HUES48 (cell line): ENCODE measurements around the gene MAP3K7CL.

Experiments used
- H3K27ac ChIP-seq: one replicate; pipeline ENCODE4 v1.7.0; 2013; ENCODE audit warnings: low read depth, low read length, inconsistent platforms
- H3K27me3 ChIP-seq: 2 replicates; pipeline ENCODE4 v1.6.1; 2013; ENCODE audit warnings: mild to moderate bottlenecking, low read length; ENCODE audit not compliant: control insufficient read depth, insufficient read depth
- H3K36me3 ChIP-seq: 2 replicates; pipeline ENCODE4 v1.6.1; 2013; ENCODE audit warnings: low read length; ENCODE audit not compliant: control insufficient read depth, insufficient read depth
- H3K4me1 ChIP-seq: 2 replicates; pipeline ENCODE4 v1.6.1; 2013; ENCODE audit warnings: mild to moderate bottlenecking, low read length; ENCODE audit not compliant: control insufficient read depth, insufficient read depth
- H3K4me3 ChIP-seq: 2 replicates; pipeline ENCODE4 v1.5.1; 2013; ENCODE audit warnings: mild to moderate bottlenecking, low read depth, low read length
- H3K9ac ChIP-seq: 2 replicates; pipeline ENCODE4 v1.6.1; 2013; ENCODE audit warnings: mild to moderate bottlenecking, low read depth, low read length, moderate library complexity
- H3K9me3 ChIP-seq: 2 replicates; pipeline ENCODE4 v1.6.1; 2013; ENCODE audit warnings: low read length; ENCODE audit not compliant: control insufficient read depth, insufficient read depth

The MAP3K7CL gene

DNA sequence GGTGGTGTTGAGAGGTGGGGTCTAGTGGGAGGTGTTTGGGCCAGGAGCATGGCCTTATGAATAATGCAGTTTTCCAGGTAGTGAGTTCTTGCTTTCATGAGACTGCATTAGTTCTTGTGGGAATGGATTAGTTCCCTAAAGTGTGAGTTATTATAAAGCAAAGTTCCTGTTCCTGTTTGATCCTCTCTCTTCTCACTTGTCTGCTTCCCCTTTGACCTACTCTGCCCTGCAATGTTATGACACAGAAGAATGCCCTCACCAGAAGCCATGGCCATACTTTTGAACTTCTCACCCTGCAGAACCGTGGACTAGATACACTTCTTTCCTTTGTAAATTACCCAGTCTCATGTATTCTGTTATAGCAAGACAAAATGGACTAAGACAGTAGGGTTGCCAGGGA lies 53.6 kb downstream of the MAP3K7CL start:
- no peak overlapping the region for H3K27ac ChIP-seq
- no peak overlapping the region for H3K4me3 ChIP-seq
- no peak overlapping the region for H3K9ac ChIP-seq
- no peaks in the 10 kb centered on the region for H3K36me3 ChIP-seq
- H3K27me3 ChIP-seq, result no peaks in the 10 kb centered on the region
- H3K9me3 ChIP-seq, result no peaks in the 10 kb centered on the region
- no peaks in the 10 kb centered on the region; the same call in 1 of the 2 replicates for H3K4me1 ChIP-seq

DNA sequence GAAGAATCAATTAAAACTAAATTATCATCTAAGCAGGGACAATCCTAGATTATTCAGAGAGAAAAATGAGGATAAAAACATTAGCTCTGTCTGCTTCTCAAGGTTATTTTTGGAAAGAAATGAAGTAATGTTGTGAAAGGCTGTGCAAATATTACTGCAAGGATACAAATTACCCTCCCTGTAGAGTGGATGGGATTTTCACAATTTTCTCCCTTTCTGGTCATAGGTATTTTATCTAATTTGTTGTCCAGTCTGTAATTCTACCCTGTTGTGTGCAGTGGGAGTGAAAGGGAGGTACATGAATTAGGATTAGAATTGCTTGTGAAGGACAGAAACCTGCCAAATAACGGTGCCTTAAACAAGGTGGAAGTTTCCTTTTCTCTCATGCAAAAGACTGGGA lies 54.7 kb downstream of the MAP3K7CL start:
- no peaks in the 10 kb centered on the region for H3K36me3 ChIP-seq

DNA sequence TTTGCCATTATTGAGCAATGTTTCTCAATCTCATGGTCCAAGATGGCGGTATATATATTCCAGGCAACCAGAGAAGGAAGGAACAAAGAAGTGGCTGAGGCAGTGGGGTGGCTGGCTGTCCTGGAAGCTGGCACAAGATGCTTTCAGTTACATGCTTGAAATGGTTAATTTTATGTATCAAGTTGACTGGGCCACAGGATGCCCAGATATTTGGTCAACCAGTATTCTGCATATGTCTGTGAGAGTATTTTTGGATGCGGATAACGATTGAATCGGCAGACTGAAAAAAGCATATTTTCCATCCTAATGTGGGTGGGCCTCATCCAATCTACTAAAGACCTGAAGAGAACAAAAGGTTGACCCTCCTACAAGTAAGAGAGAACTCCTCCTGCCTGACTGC lies 55.2 kb downstream of the MAP3K7CL start:
- no peaks in the 10 kb centered on the region; the same call in 1 of the 2 replicates for H3K4me1 ChIP-seq
- H3K36me3 ChIP-seq, result no peaks in the 10 kb centered on the region
- no peaks in the 10 kb centered on the region for H3K9me3 ChIP-seq
- H3K4me3 ChIP-seq, result no peak overlapping the region
- no peaks in the 10 kb centered on the region for H3K27me3 ChIP-seq
- H3K9ac ChIP-seq, result no peak overlapping the region
- no peak overlapping the region for H3K27ac ChIP-seq

More for the DNA sequence above, 54.7 kb downstream of the MAP3K7CL start:
- H3K27me3 ChIP-seq, result no peaks in the 10 kb centered on the region
- no peaks in the 10 kb centered on the region for H3K9me3 ChIP-seq
- H3K27ac ChIP-seq, result no peak overlapping the region
- H3K9ac ChIP-seq, result no peak overlapping the region
- H3K4me1 ChIP-seq, result no peaks in the 10 kb centered on the region; the same call in 1 of the 2 replicates
- no peak overlapping the region for H3K4me3 ChIP-seq

DNA sequence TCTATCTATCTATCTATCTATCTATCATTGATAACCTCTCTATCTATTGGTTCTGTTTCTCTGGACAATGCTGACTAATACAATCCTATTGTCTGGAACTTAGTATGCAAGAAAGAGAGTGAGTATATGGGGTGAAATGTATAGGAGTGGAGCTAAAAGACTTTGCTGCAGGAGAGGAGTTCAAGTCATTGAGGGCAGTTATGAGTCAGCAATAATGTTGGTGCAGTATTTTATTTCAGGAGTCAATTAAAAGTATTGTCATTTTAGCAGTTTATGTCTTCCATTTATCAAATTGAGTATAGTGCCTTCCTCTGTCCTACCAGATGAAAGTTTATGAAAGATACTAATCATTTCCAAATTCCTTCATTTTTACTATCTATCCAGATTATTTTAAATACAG lies 55.8 kb downstream of the MAP3K7CL start:
- H3K9ac ChIP-seq, result no peak overlapping the region
- H3K27ac ChIP-seq, result no peak overlapping the region
- H3K36me3 ChIP-seq, result no peaks in the 10 kb centered on the region
- H3K9me3 ChIP-seq, result no peaks in the 10 kb centered on the region
- no peaks in the 10 kb centered on the region for H3K27me3 ChIP-seq
- no peaks in the 10 kb centered on the region; the same call in 1 of the 2 replicates for H3K4me1 ChIP-seq
- no peak overlapping the region for H3K4me3 ChIP-seq

DNA sequence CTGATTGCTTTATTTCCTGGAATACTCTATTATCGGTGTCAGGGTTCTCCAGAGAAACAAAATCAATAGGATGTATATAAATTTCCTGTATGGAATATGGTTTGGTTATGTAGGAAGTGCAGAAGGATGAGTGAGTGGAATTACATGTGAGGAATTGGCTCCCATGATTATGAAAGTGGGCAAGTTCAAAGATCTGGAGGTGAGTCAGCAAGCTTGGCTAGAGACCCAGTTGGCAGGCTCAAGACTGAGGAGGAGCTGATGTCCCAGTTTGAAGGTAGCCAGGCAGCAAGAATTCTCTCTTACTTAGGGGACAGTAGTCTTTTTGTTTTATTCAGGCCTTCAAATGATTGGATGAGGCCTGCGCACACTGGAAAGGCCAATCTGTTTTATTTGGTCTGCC lies 57.5 kb downstream of the MAP3K7CL start:
- no peaks in the 10 kb centered on the region for H3K27me3 ChIP-seq
- H3K4me3 ChIP-seq, result no peak overlapping the region
- no peaks in the 10 kb centered on the region for H3K36me3 ChIP-seq
- no peaks in the 10 kb centered on the region for H3K9me3 ChIP-seq
- H3K4me1 ChIP-seq, result peaks cover 3% of the 10 kb centered on the region
- H3K9ac ChIP-seq, result no peak overlapping the region
- no peak overlapping the region for H3K27ac ChIP-seq

DNA sequence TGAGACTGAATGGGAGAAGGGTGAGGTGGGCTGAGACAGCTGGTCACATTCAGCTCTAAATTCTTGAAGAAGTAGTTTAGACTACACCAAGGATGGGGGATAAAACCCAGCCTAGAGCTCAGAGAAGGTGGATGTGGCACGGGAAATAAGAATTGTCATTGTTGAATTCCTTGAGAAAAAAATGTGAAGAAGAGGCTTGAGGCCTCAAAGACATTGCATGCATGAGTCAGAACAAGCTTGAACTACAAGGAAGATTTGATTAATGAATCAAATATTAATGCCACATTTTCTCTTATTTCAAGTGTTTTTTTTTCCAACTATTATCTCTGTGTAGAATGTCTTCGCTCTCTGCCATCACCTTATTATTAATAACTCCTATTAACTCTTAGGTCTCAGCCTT lies 58.9 kb downstream of the MAP3K7CL start:
- H3K36me3 ChIP-seq, result no peaks in the 10 kb centered on the region
- H3K9ac ChIP-seq, result no peak overlapping the region
- H3K27ac ChIP-seq, result no peak overlapping the region
- peaks cover 13% of the 10 kb centered on the region for H3K4me1 ChIP-seq
- no peaks in the 10 kb centered on the region for H3K9me3 ChIP-seq
- H3K27me3 ChIP-seq, result no peaks in the 10 kb centered on the region
- H3K4me3 ChIP-seq, result no peak overlapping the region

DNA sequence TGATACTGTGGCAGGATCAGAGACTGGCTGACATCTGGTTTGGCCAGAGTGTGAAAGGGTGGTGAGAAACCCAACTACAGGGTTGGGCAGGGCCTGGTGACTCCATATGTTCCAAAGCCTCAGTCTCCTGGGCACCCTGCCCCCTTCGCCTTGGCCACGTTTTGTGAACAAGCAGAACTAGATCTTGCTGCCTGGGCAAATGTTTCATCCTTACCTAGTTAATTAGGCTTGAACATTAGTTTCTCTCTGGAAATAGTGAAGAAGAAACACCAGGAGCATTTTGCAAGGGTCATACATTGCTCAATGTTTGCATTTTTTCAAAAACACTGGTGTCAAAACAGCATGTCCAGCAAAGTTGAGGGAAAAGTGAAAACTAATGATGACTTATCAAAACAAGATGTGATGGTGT lies 60.5 kb downstream of the MAP3K7CL start:
- H3K36me3 ChIP-seq, result no peaks in the 10 kb centered on the region
- no peak overlapping the region for H3K4me3 ChIP-seq
- no peak overlapping the region for H3K27ac ChIP-seq
- peaks cover 26% of the 10 kb centered on the region for H3K4me1 ChIP-seq
- H3K9me3 ChIP-seq, result no peaks in the 10 kb centered on the region
- H3K27me3 ChIP-seq, result no peaks in the 10 kb centered on the region
- H3K9ac ChIP-seq, result no peak overlapping the region

DNA sequence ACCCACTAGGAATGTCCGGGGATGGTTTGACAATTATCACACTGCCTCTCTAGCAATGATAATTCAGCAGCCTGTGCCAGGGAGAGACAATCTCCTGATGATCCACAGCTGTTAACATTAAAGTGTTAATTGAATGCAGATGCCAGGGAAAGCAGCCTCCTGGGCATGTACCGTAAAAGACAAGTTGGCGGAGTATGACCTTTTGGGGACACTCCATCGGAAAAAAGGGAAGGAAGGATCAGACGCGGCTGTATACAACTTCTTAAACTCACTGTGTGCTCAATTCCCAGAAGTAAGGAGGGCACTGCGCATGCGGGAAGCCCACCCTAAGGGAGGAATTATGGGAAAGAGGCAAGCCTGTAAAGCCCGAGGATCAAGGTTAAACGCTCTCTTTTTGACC lies 62.6 kb downstream of the MAP3K7CL start:
- Histone ChIP-seq H3K36me3 (no peaks in the 10 kb centered on the region), H3K27ac (no peak overlapping the region), H3K4me1 (peaks cover 26% of the 10 kb centered on the region), H3K9me3 (no peaks in the 10 kb centered on the region), H3K27me3 (no peaks in the 10 kb centered on the region), H3K9ac (no peak overlapping the region), H3K4me3 (no peak overlapping the region)

DNA sequence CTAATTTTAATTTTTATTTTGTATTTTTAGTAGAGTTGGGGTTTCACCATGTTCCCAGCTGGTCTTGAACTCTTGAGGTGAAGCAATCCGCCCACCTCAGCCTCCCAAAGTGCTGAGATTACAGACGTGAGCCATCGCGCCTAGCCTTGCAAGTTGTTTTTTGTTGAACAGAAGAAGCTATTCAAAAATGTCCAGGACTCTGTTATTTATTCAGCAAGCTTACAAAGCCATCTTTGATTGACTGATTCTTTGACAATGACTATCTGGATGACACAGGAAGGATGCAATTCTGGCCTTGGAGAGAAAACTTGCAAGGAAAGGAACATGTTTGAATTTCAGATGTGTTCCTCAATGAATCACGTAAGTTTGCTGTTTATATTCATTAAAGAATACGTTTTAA lies 63.5 kb downstream of the MAP3K7CL start:
- Histone ChIP-seq H3K36me3 (no peaks in the 10 kb centered on the region), H3K9ac (no peak overlapping the region), H3K27me3 (no peaks in the 10 kb centered on the region), H3K4me3 (no peak overlapping the region), H3K27ac (no peak overlapping the region), H3K4me1 (peaks cover 26% of the 10 kb centered on the region), H3K9me3 (no peaks in the 10 kb centered on the region)

DNA sequence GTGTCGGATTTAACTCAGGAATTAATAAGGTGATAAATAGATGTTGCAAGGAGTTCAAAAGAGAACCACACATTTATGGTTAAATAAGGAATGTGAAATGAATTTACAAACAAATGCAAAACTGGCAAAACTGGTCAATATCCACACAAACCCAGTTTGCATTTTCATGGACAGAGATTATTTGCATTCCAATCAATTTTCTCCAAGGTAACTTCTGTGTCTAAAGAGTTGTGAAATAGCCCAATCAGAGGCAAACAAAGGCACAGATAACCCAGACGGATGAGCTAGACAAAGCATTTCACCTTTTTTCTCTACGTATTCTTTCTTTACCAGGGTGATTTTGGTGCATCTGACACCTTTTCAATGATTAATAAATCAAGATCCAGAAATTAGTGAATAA lies 63.9 kb downstream of the MAP3K7CL start:
- peaks cover 26% of the 10 kb centered on the region for H3K4me1 ChIP-seq
- H3K9ac ChIP-seq, result no peak overlapping the region
- peak overlapping the region; percentile 86 for H3K27ac ChIP-seq
- no peaks in the 10 kb centered on the region for H3K9me3 ChIP-seq
- H3K4me3 ChIP-seq, result no peak overlapping the region
- H3K27me3 ChIP-seq, result no peaks in the 10 kb centered on the region
- H3K36me3 ChIP-seq, result no peaks in the 10 kb centered on the region

DNA sequence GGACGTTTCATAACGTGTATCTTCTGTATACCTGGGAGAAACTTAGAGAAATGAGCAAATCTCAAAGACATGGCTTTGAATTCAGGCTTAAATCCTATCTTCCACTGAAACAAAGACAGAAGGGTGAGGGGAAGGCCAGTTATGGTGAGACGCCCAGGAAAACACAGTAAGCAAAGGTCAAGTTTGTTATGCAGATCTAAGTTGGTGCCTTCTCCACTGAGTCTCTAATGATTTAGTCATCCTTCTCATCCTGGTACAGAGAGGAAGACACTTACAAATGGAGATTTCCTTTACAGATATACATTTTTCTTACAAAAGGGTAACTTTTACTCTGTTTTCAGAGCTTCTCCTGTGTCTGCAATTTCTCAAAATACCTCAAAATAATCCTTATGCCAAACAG lies 64.4 kb downstream of the MAP3K7CL start:
- Histone ChIP-seq H3K9me3 (no peaks in the 10 kb centered on the region), H3K4me3 (no peak overlapping the region), H3K27me3 (no peaks in the 10 kb centered on the region), H3K27ac (peak overlapping the region; percentile 86), H3K9ac (no peak overlapping the region), H3K36me3 (no peaks in the 10 kb centered on the region), H3K4me1 (peaks cover 26% of the 10 kb centered on the region)
